Lung microvascular endothelial cell (primary cell): ENCODE results near the gene DNAJA4. TPM values are rescaled to one million over a fixed set of nuclear protein-coding genes. Genes with fewer than 3 reads are reported as not detected.
"Not testable (repeated sequence)": the region's sequence is repeated elsewhere in the genome, so short reads cannot be mapped to it uniquely, and the experiment has no call there.

Experiments
- DNase-seq, 2 donors: peaks; one replicate each; pipeline versions ENCODE4 v3.0.0 to v3.0.0-alpha.2; 2010; ENCODE audit warnings: low read depth in 2 of 2
- total RNA-seq: library from RNA; depleted of rRNA; stranded (reverse); fragments of >200 nt; gene quantifications from 2 replicates; pipeline ENCODE4 v1.2.1, GENCODE V29; 2014

DNAJA4 gene
- total RNA-seq, 1 donor from 2014 or later = 1.6 TPM

DNA sequence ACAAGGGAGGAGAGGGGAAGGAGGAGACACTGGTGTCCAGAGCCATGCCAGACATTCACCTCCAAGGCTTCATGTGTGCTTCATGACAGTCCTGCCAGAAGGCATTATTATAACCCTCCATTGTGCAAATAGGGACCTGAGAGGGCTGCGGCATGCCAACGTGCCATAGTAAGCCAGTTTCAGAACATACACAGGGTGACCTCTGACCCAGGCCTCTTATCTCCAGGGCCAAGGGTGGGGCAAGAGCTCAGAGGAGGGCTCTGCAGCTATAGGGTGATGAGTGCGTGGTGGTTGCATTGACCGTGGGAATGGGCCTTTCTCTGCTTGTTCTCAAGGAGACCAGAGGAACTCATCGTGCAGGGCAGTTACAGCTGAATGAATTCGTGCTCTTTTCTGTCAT lies 20.3 kb upstream of the DNAJA4 start:
- DNase-seq = no peak

DNA sequence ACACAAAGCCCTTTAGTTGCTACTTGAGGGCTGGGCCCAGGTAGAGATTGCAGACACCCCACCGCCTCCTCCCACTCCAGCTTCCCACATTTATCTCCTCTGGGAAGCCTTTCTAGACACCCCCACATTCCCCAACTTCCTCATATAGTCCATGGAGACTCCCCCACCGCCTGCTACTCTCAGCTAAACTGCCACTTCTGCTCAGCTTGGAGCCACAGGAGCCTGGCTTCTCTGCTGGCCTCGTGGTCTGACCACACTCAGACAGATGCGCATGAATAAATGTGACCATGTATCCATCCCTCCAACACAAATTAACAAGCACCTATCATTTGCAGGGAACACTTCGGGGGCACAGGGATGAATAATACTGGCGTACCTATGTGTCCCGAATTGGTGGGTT lies 19.5 kb upstream of the DNAJA4 start:
- no peak for DNase-seq

DNA sequence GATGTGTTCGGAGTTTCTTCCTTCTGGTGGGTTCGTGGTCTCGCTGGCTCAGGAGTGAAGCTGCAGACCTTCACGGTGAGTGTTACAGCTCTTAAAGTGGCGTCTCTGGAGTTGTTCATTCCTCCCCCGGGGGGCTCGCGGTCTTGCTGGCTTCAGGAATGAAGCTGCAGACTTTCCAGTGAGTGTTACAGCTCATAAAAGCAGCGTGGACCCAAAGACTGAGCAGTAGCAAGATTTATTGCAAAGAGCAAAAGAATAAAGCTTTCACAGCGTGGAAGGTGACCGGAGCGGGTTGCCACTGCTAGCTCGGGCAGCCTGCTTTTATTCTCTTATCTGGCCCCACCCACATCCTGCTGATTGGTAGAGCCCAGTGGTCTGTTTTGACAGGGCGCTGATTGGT lies 19.0 kb upstream of the DNAJA4 start:
- DNase-seq = not testable (repeated sequence)

DNA sequence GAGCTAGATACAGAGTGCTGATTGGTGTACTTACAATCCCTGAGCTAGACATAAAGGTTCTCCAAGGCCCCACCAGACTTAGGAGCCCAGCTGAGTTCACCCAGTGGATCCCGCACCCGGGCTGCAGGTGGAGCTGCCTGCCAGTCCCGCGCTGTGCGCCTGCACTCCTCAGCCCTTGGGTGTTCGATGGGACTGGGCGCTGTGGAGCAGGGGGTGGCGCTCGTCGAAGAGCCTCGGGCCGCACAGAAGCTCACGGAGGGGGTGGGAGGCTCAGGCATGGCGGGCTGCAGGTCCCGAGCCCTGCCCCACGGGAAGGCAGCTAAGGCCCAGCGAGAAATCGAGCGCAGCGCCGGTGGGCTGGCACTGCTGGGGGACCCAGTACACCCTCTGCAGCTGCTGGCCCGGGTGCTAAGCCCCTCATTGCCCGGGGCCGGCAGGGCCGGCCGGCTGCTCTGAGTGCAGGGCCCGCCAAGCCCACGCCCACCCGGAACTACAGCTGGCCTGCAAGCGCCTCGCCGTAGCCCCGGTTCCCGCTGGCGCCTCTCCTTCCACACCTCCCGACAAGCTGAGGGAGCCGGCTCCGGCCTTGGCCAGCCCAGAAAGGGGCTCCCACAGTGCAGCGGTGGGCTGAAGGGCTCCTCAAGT lies 18.3 kb upstream of the DNAJA4 start:
- DNase-seq = not testable (repeated sequence)

DNA sequence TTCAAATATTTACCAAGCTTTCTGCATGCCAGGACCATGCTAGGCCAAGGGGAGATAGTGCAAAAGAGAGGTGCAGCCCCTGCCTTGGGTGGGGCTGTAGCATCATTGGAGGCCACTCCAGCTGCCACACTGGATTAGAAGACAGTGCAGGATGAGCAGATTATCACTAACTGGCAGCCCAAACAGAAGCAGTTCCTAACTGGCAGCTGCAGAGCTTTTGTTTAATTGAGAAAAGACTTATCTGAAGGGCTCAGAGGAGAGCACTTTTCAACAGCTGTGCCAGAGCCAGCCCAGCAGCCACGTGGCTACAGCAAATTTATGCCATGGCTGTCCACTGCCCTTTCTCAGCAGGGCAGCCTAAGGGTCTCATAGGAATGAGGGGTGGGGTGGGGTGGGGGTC lies 16.5 kb upstream of the DNAJA4 start:
- DNase-seq = no peak

DNA sequence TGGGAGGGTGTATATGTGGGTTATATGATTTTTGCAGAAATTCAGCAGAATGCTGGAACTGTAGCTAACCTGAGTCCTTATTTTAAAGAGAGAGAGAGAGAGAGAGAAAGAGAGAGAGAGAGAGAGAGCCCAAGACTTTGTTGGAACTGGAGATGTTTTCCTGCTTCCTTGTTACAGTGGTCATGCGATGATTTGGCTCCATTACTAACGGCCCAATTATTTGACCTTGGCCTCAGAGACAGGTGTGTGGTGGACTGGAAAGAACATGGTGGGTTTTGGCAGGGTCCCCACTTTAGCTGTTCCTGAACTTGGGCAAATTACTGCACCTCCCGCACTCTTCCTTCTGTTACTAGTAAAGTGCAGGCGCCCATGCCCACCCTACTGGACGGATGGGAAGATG lies 15.2 kb upstream of the DNAJA4 start:
- no peak for DNase-seq

DNA sequence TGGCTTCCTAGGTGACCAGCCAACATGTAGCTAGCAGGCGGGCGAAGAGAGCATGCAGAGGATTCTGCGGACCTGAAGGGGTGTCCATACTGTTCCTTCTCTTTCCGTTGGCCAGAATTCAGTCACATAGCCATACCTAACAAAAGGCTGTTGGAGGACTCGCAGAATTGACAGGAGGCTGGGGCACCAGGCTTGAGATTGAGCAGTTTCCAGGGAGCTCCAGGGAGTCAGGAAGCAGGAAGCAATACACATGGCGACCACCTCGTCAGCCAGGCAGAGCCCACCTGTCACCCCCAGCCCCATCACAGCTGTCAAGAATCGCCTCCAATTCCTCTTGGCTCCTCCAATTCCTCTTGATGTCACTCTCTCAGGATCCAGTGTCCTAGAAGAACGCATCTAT lies 13.2 kb upstream of the DNAJA4 start:
- no peak for DNase-seq

DNA sequence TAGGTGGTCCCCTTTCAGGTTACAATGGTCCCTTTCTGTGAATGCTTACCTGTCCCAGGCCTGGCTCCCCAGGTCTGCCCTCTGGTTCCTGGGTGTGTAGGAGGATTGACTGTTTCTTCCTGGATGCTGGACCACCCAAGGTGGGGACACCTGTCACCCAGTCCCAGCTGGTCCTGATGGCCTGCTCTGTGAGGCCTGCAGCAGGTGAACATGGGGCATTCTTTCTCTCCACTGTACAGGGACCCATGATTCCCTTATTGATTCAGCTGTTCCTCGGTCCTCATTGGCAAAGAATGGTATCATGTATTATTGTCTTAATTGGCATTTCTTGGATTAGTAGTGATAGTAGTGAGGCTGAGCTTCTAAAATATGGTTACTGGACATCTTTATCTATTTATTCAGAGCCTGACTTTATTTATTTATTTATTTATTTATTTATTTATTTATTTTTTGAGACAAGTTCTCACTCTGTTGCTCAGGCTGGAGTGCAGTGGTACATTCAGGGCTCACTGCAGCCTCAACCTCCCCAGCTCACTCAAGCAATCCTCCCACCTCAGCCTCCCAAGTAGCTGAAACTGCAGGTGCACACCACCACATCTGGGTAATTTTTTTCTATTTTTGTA lies 8.8 kb upstream of the DNAJA4 start:
- no peak for DNase-seq

DNA sequence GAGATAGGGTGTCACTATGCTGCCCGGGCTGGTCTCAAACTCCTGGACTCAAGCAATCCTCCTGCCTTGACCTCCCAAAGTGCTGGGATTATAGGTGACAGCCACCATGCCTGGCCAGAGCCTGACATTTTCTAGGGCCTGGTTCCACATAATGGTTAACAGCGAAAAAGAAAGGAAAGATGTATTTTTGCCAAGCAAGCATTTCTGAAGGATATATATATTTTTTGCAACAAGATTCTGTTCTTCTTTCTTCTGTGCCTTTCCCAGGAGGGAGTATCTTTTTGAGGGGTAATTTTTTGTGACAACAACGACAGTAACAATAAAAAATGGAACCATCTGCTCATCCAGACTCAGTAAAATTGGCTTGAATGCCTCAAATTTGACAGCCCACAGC lies 8.3 kb upstream of the DNAJA4 start:
- no peak for DNase-seq

DNA sequence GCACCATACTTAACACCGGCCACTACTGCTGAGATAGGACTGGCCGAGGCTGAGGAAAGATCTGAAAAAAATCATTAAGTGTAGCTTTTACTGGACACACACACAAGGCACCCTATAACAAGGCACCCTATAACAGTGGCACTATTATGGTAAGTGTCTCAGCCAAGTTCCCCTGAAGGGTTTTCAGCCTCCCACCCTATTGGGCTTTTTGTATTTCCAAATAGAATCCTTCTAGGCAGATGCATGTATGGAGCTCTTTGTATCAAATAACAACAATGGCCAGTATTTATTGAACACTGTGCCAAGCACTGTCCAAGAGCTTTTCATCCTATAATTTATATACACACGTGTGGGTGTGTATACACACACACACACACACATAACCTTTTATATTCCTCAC lies 6.7 kb upstream of the DNAJA4 start:
- DNase-seq = no peak

DNA sequence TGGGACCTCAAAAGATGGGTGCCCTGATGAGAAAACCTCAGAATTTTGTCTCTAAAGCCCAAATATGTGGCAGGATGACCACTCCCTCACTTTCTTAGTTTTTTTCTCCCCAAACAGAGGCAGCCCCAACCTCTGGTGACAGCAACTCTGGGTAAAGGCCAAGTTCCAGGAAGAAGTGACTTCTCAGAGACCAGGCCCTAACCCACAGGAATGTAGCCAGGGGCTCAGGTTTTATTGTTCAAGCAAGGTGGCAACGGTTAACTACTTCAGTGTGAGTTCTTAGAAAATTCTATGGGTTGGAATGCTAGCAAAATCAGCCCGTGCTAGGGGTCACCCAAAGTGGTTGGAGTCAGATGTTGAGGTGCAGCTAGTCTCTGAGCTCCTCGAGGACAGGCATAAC lies 5.1 kb upstream of the DNAJA4 start:
- no peak for DNase-seq

DNA sequence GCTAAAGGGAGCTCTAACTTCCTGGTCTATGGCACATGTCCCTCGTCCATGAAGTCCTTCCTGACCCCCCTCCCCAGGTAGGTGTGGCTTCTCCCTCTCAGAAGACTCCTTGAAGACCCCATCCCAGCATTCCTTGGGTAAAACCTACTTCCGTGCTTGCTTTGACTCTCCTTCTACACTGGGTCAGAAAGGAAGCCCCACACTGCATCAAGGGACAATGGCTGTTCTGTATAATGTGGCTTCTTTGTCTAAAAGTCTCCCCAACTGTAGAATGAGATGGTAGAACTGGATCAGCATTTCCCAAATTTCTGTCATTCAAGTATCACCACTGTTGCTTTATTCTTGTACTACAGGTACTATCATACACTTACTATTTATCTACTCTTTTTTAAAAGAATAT lies 3.9 kb upstream of the DNAJA4 start:
- no peak for DNase-seq

DNA sequence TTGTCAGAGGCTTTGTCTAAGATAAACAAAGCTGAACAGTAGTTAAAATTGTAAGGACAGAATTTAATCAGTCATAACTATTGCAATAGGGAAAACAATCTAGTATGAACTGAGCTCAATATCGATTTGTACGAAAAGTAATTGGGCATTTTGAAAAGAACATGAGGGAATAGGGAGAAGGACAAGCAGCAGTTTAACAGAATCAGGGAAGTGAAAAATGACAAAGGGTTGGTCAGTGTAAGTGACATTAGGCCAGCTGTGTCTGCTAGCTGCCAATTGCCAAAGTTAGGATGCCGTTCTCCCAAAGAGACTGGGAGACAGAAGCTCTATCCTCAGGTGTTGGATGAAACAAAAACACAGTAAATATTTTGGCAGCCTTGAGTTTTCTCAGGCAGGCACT lies 3.3 kb upstream of the DNAJA4 start:
- no peak for DNase-seq

DNA sequence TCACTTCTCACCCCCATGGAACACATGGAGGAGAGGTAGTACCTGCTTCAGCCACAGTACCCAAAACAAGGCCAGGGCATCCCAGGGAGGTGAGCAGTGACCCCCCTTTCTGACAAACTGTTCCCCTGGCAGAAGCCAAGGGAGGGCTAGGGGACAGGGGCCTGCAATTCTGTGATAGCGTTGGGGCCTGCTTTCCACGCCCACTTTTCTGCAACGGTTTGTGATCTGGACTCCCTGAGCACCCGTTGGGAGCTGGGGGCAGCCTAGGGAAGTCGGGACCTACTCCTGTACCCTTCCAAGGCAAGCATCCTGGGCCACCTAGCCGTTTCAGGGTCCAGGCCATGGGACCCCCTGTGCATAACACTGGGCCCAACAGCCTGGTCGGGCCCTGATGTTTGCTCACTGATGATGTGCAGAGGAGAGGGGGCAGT lies 996 bp upstream of the DNAJA4 start:
- no peak for DNase-seq

DNA sequence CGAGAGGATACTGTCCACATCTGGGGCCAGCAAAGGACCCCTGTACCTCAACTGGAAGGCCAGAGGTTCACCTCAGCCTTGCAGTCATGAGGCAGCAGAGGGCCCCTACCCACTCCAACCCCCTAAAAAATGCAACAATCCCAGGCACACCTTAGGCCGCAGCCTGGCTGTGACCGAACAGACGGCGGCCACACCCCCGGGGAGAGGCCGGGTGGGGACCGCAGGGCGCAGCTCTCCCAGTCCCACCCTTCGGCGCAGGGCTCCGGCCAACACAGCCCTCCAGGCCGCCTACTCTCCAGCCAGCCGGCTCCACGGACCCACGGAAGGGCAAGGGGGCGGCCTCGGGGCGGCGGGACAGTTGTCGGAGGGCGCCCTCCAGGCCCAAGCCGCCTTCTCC lies 457 bp upstream of the DNAJA4 start:
- DNase-seq = no peak

DNA sequence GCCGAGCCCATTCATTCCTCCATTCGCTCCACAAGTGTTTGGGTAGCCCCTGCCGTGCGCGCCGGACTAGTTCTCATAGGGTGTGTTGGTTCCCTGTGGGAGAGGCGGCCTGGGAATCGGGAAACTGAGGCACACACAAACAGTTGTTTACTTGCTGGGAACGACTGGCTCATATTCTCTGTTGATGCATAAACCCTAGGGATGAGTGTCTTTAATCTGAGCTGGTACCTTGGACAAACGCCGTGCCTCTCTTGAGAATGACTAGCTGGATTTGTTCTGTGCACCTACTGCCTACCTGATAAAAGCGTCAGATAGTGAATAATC lies 737 bp downstream of the DNAJA4 start:
- DNase-seq = no peak

DNA sequence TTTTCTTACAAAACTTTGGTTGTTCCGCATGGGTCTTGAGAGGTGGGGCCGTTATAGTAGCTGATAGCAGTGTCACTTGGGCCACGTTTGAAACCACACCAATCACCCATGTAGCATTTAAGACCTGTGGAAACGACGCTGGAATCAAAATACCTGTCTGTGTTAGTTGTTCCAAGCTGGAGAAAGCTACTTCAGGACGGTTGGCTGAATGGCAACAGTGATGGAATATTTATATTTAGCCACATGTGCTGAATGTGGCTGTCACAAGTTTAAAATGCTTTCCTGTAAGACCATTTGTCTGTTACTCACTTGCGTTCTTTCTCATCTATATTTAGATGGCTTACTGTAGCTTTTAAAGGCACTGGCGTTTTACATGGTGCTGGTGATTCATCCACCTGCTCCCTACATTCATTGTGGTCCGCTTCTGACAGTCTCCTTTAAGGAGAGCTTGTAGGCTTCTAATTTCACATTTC lies 1.4 kb downstream of the DNAJA4 start:
- DNase-seq = peak; percentile 32 to 65

DNA sequence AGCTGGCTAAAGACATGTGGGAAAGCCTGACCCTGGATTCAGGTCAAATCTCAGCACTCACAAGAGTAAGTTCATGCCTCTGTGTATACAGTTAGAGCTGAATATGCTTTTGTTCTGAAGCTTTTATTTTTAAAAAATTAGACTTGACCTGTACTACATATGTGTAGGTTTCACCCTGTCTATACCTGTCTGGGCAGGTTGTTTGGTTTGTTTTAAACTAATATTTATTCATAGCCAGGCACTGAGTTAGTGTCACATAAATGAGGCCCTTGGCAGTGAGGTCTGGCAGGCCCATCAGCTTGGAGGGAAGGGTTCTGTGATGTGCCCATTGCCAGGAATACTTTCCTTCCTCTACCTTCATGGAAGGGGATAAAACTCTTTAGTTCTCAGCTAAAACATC lies 1.9 kb downstream of the DNAJA4 start:
- DNase-seq = no peak

DNA sequence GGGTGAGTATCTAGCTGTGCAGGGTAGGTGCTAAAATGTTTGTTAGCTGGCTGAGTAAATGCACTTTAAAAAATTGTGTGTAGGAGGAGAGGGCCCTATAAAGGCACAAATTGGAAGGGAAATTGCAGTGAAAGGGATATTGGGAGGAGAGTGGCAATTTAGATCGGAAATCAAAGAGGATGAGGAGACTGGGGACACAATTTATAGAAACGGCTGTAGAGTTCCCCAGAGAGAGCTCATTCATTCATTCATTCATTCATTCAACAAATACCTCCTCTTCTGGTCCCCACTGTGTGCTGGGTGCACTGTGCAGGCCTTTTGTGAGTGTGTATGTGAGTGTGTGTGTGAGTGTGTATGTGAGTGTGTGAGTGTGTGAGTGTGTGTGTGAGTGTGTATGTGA lies 2.4 kb downstream of the DNAJA4 start:
- DNase-seq = no peak

DNA sequence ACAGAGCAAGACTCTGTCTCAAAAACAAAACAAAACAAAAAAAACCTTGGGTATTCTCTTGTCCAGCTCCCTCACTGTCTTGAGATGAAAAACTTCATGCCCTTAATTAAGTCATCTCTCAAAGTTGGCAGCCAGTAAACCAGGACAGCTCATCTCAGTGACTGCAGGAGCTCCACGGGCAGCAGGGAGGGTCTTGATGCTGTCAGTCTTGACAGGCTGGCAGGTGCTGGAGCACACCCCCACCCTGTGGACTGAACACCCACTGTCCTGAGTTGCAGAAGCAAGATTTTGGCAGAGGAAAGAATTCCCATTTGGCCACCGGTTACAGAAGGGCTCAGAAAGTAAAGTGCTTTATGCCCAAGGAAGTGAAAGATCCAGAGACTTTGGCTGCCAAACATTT lies 8.0 kb downstream of the DNAJA4 start:
- no peak for DNase-seq

DNA sequence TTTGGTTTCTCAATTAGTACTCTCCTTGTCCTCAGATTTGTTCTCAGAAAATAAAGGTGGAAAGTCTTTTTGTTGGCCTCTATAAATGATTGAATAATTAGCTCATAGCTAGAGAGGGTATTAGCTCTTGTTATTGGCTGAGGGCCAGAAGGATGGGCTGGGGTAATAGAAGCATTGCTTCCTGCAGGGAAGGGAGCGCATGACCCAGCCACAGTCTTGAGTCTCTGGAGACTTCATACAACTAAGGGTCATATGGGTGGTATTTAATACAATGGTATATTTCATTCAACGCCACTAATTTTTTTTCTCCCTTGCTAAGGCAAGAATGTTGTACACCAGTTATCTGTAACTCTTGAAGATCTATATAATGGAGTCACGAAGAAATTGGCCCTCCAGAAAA lies 8.4 kb downstream of the DNAJA4 start:
- DNase-seq = no peak

DNA sequence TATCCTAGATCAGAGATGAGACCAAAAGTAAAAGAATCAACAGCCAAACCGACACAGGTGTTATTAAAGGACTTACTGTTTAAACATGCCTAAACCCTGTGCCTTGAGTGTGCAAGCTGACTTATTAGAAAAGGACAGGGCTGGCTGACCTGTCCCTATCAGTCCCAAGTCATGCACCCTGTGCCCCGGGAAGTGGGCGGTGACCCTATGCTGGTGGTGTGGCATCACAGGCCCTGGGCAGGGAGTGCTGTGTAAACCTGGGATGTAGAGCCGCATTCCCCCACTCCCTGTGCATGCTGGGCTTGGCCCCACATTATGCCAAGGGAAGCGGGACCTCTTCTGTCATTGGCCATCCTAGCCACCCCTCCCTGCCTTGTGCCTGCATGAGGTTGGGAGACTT lies 10.6 kb downstream of the DNAJA4 start:
- DNase-seq = no peak

DNA sequence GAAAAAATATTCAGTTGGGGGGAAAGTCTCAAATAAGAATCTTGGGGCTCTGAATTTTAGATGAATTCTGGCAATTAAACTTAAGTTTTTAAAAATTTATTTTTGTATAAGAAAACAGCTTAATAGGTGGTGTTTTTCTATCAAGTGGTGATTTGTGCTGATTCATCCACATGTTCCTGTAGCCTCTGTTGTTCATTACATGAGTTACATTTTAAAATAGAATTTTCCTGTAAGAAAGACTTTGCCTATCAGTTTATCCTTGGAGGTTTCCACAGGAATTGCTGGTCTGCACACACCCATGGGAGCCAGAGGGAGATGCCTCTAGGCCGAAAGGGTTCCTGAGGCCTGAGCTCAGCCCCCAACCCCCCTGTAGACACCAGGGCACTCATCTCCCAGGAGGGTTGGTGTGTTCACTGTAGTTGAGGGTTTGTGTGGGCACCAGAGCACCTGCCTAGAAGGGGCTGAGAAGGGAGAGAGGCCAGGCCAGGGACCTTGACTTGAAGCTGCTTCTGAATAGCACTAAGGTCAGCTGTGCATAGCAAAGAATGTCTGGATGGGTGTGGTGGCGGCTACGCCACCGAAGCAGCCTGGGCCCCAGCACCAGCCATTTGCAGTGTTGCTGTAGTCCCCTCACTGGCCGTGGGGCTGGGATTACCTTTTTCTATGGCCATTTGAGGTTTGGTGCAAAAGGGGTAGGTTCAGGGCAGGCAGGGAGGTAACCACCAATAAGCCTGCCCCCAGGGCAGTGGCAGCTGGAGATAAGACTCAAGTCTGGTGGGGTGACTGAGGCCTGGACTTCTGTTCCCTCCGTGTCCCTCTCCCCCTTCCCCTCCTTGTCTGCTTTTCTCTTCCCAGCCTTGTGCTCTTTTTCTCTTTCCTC lies 11.9 kb downstream of the DNAJA4 start:
- no peak for DNase-seq
